OCI-LY1 (cell line): ENCODE measurements around the gene ZMIZ1.

Experiments used
- H2AFZ ChIP-seq: fragments of 200-600 bp; sonication (generic), shearing (Covaris generic); 2 replicates; pipeline ENCODE4 v1.6.0; 2014; ENCODE audit warnings: antibody characterized with exemption, mild to moderate bottlenecking, low read length
- H3F3A ChIP-seq: fragments of 200-600 bp; sonication (generic), shearing (Covaris generic); 2 replicates; pipeline ENCODE4 v1.6.0; 2014; ENCODE audit warnings: mild to moderate bottlenecking, antibody characterized with exemption, low read length, moderate library complexity; ENCODE audit not compliant: insufficient read depth
- H3K27ac ChIP-seq: fragments of 200-600 bp; sonication (generic); 2 replicates; pipeline ENCODE4 v1.5.1; 2014; ENCODE audit warnings: low read length, mixed run types, mild to moderate bottlenecking, low read depth; ENCODE audit not compliant: poor library complexity, severe bottlenecking
- H3K27me3 ChIP-seq: fragments of 200-600 bp; sonication (generic); 2 replicates; pipeline ENCODE4 v1.6.0; 2014; ENCODE audit warnings: antibody characterized with exemption, mild to moderate bottlenecking, low read length, moderate library complexity; ENCODE audit not compliant: insufficient read depth
- H3K36me3 ChIP-seq: fragments of 200-600 bp; sonication (generic); 2 replicates; pipeline ENCODE4 v1.6.1; 2014; ENCODE audit warnings: mild to moderate bottlenecking, antibody characterized with exemption, low read length, moderate library complexity, mixed read lengths; ENCODE audit not compliant: insufficient read depth
- H3K4me1 ChIP-seq: fragments of 200-600 bp; sonication (generic); 2 replicates; pipeline ENCODE4 v1.5.1; 2014; ENCODE audit warnings: mild to moderate bottlenecking, low read length, moderate library complexity; ENCODE audit not compliant: insufficient read depth, severe bottlenecking
- H3K4me2 ChIP-seq: fragments of 200-600 bp; sonication (generic), shearing (Covaris generic); 2 replicates; pipeline ENCODE4 v1.6.1; 2014; ENCODE audit warnings: low read length
- H3K4me3 ChIP-seq: fragments of 200-600 bp; sonication (generic); 2 replicates; pipeline ENCODE4 v1.5.1; 2014; ENCODE audit warnings: low read length, low read depth, mild to moderate bottlenecking, mixed read lengths; ENCODE audit not compliant: poor library complexity, severe bottlenecking
- H3K79me2 ChIP-seq: fragments of 200-600 bp; shearing (Covaris generic); 2 replicates; pipeline ENCODE4 v1.6.1; 2016; ENCODE audit warnings: mixed run types, low read length, mixed read lengths; ENCODE audit not compliant: insufficient read depth
- H3K9ac ChIP-seq: fragments of 200-600 bp; sonication (generic), shearing (Covaris generic); 2 replicates; pipeline ENCODE4 v1.6.1; 2014; ENCODE audit warnings: mild to moderate bottlenecking, low read length, mixed read lengths
- H3K9me2 ChIP-seq: fragments of 200-600 bp; sonication (generic), shearing (Covaris generic); 2 replicates; pipeline ENCODE4 v1.6.1; 2014; ENCODE audit warnings: low read depth, mild to moderate bottlenecking, low read length, mixed read lengths
- H3K9me3 ChIP-seq: fragments of 200-600 bp; shearing (Covaris generic); 2 replicates; pipeline ENCODE4 v1.6.1; 2014; ENCODE audit warnings: low read length, mixed read lengths
- H4K20me1 ChIP-seq: fragments of 200-600 bp; sonication (generic), shearing (Covaris generic); 2 replicates; pipeline ENCODE4 v1.6.0; 2016; ENCODE audit warnings: mild to moderate bottlenecking, low read length; ENCODE audit not compliant: insufficient read depth
- EZH2 ChIP-seq: fragments of 200-600 bp; sonication (generic), shearing (Covaris generic); IDR thresholded peaks from 2 replicates; pipeline ENCODE4 v1.8.0; 2017; ENCODE audit warnings: borderline replicate concordance, mixed run types, mild to moderate bottlenecking, antibody characterized with exemption, low read length, moderate library complexity, mixed read lengths
- TF ChIP-seq, protein P1 (sequence below): fragments of 200-600 bp; sonication (generic), shearing (Covaris generic); IDR thresholded peaks from 2 replicates; pipeline ENCODE4 v1.5.1; 2017; ENCODE audit warnings: mild to moderate bottlenecking, antibody characterized with exemption, low read length, moderate library complexity, mixed read lengths

Gene ZMIZ1

DNA sequence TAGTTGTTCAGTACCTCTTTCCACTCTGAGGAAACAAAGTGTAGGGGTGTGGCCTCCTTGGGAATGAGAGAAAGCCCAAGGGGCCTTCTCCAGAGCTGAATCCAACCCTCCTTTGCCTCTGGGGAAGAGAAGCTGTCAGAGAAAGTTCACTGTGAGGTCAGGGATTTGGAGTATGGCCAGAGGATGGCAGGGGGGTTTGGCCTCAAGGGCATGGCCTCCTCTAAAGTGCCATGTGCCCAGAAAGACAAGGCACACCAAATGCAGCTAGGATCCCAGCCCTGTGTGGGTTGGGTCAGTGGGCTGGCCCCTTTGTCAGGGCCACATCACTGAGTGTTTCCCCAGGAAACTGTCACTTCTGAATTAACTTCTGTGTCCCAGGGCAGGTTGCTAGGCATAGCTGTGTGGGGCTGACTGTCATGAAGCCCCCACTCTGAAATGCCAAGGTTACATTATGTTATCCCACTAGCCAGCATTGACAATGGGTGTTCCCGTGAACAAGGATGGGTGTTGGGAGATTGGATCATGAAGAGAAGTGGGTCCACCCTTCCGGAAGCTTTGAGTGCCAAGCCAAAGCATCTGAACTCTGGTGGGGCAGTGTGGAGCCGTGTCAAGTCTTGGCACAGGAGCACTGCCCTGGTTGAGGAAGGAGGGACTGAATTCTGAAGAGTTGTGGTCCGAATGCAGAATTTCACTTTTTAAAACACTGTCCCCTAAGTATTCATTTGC lies 123.3 kb downstream of the ZMIZ1 start:
- no peaks in the 10 kb centered on the region for H3K9me2 ChIP-seq
- H4K20me1 ChIP-seq = no peaks in the 10 kb centered on the region
- H3K9ac ChIP-seq = no peak overlapping the region
- no peak overlapping the region for H3K4me2 ChIP-seq
- no peaks in the 10 kb centered on the region for H3K27me3 ChIP-seq
- no peaks in the 10 kb centered on the region for H3F3A ChIP-seq
- no peak overlapping the region for H3K27ac ChIP-seq
- no peaks in the 10 kb centered on the region for H3K9me3 ChIP-seq
- H2AFZ ChIP-seq = no peak overlapping the region
- H3K4me3 ChIP-seq = no peak overlapping the region
- TF ChIP-seq, protein P1, sequence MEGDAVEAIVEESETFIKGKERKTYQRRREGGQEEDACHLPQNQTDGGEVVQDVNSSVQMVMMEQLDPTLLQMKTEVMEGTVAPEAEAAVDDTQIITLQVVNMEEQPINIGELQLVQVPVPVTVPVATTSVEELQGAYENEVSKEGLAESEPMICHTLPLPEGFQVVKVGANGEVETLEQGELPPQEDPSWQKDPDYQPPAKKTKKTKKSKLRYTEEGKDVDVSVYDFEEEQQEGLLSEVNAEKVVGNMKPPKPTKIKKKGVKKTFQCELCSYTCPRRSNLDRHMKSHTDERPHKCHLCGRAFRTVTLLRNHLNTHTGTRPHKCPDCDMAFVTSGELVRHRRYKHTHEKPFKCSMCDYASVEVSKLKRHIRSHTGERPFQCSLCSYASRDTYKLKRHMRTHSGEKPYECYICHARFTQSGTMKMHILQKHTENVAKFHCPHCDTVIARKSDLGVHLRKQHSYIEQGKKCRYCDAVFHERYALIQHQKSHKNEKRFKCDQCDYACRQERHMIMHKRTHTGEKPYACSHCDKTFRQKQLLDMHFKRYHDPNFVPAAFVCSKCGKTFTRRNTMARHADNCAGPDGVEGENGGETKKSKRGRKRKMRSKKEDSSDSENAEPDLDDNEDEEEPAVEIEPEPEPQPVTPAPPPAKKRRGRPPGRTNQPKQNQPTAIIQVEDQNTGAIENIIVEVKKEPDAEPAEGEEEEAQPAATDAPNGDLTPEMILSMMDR = no peak
- TF ChIP-seq EZH2 = no peak
- H3K79me2 ChIP-seq = no peaks in the 10 kb centered on the region
- no peaks in the 10 kb centered on the region for H3K4me1 ChIP-seq
- H3K36me3 ChIP-seq = no peaks in the 10 kb centered on the region

DNA sequence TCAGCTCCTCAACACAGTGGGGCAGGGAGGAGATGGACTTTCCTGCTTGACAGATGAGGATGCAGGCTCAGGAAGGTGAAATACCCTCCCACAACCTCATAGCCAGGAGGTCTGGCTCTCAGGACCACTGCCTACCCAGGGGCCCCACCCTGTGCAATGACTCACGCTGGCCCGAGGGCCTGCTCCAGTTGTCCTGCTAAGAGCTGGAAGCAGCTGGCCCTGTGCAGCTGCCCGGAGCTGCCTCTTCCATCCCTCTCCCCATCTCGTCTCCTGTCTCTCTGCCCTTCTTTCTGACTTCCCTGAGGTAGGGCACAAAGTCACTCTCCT lies 123.9 kb downstream of the ZMIZ1 start:
- H3K4me1 ChIP-seq = no peaks in the 10 kb centered on the region
- no peak overlapping the region for H3K4me2 ChIP-seq
- no peak overlapping the region for H3K4me3 ChIP-seq
- no peak overlapping the region for H3K9ac ChIP-seq
- TF ChIP-seq EZH2 = no peak
- TF ChIP-seq, protein P1 = no peak
- H3K9me2 ChIP-seq = no peaks in the 10 kb centered on the region
- no peaks in the 10 kb centered on the region for H3K9me3 ChIP-seq
- H3K27me3 ChIP-seq = no peaks in the 10 kb centered on the region
- no peaks in the 10 kb centered on the region for H3K36me3 ChIP-seq
- no peaks in the 10 kb centered on the region for H3K79me2 ChIP-seq
- H3K27ac ChIP-seq = no peak overlapping the region
- no peak overlapping the region for H2AFZ ChIP-seq
- no peaks in the 10 kb centered on the region for H4K20me1 ChIP-seq
- no peaks in the 10 kb centered on the region for H3F3A ChIP-seq

DNA sequence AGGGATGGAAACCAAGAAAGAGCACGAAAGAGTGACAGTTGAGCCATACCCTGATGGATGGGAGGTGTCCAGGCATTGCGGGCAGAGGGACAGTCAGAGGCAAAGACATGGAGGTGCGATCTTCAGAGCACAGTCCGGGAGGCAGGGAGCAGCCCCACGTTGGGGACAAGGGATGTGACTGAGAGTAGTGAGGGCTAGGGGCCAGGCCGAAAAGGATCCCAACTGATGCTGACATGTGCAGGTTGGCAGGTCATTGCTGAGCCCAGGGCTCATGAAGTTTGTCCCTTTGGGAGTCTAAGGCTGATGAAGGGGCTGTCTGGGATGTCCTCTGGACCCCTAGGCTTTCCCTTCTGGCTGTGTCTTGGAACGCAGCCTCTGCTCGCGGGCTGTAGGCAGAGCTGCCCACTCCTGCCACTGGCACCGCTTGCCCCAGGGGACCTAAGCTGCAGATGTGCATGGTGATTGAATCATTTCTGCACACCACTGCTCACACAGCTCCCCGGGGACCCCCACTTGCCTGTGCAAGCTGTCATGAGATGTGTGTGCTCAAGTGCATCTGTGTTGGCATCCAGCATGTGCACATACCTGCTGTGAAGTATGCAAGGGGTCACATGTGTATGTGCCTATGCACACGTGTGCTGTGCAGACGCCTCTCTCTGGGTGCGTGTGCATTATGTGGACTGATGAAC lies 125.1 kb downstream of the ZMIZ1 start:
- H3K4me1 ChIP-seq = no peaks in the 10 kb centered on the region
- TF ChIP-seq, protein P1 = no peak
- TF ChIP-seq EZH2 = no peak
- no peaks in the 10 kb centered on the region for H3F3A ChIP-seq
- H3K9ac ChIP-seq = no peak overlapping the region
- H3K27ac ChIP-seq = no peak overlapping the region
- no peaks in the 10 kb centered on the region for H3K36me3 ChIP-seq
- H3K27me3 ChIP-seq = no peaks in the 10 kb centered on the region
- no peaks in the 10 kb centered on the region for H3K79me2 ChIP-seq
- no peaks in the 10 kb centered on the region for H3K9me3 ChIP-seq
- H3K9me2 ChIP-seq = no peaks in the 10 kb centered on the region
- no peaks in the 10 kb centered on the region for H4K20me1 ChIP-seq
- no peak overlapping the region for H2AFZ ChIP-seq
- H3K4me2 ChIP-seq = no peak overlapping the region
- no peak overlapping the region for H3K4me3 ChIP-seq
